Gastrocnemius medialis (tissue), 4 donors: ENCODE data around the gene COP1.

Experiments used
- POLR2A ChIP-seq, 2 donors: fragments of 450-650 bp; IDR thresholded peaks; one replicate each; pipeline ENCODE4 v1.6.1; 2017; ENCODE audit warnings: antibody characterized with exemption in 2 of 2, mild to moderate bottlenecking in 2 of 2, moderate library complexity in 2 of 2
- TF ChIP-seq, protein P1 (sequence below), 5 experiments: fragments of 450-650 bp in 3 of 5; fragments of 200-600 bp in 2 of 5; sonication (generic) in 2 of 5; IDR thresholded peaks in 4 of 5; conservative IDR thresholded peaks in 1 of 5; 1 replicate in 4 of 5; 2 replicates in 1 of 5; pipeline ENCODE4 v1.5.1; 2016 to 2019; ENCODE audit warnings: antibody characterized with exemption in 5 of 5, mild to moderate bottlenecking in 3 of 5, moderate library complexity in 3 of 5

DNA sequence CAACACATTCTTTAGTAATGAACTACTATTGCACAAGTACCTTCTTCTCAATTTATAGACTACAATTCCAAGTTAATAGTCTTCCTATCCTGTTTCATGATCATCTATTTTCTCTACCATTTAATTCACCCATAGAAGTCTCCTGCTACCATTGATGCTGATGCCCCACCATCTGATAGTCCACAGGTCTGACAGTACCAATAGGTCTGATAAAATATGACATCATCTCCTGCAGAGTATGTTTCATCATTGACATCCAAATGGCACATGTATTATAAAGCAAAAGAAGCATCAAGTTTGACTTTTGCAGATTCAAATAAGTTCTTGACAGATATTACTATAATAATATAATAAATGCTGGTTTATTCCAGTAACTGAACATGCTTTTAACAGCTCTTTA lies 5.5 kb downstream of the COP1 start:
- TF ChIP-seq, protein P1, sequence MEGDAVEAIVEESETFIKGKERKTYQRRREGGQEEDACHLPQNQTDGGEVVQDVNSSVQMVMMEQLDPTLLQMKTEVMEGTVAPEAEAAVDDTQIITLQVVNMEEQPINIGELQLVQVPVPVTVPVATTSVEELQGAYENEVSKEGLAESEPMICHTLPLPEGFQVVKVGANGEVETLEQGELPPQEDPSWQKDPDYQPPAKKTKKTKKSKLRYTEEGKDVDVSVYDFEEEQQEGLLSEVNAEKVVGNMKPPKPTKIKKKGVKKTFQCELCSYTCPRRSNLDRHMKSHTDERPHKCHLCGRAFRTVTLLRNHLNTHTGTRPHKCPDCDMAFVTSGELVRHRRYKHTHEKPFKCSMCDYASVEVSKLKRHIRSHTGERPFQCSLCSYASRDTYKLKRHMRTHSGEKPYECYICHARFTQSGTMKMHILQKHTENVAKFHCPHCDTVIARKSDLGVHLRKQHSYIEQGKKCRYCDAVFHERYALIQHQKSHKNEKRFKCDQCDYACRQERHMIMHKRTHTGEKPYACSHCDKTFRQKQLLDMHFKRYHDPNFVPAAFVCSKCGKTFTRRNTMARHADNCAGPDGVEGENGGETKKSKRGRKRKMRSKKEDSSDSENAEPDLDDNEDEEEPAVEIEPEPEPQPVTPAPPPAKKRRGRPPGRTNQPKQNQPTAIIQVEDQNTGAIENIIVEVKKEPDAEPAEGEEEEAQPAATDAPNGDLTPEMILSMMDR (IDR thresholded peaks at IDR 0.05 in 4 of 5, conservative IDR thresholded peaks at IDR 0.05 in 1 of 5) = no peak
- no peak for TF ChIP-seq POLR2A (IDR thresholded peaks at IDR 0.05)
